Neutrophil (primary cell): Measurements from ENCODE around the gene LBHD2.

Experiments
- H3K27ac ChIP-seq: fragments of 200-600 bp; sonication (generic); 2 replicates; pipeline ENCODE4 v1.5.1; 2016; ENCODE audit warnings: mild to moderate bottlenecking, moderate library complexity
- H3K27me3 ChIP-seq: fragments of 200-600 bp; sonication (generic); 2 replicates; pipeline ENCODE4 v1.6.0; 2016; ENCODE audit warnings: mild to moderate bottlenecking
- H3K36me3 ChIP-seq: fragments of 200-600 bp; sonication (generic); 2 replicates; pipeline ENCODE4 v1.5.1; 2017
- H3K4me1 ChIP-seq, 2 experiments: fragments of 200-600 bp in 1 of 2; sonication (generic) in 1 of 2; 1 replicate in 1 of 2; 2 replicates in 1 of 2; pipeline versions ENCODE4 v1.5.1 to v1.6.1; 2013 to 2016; ENCODE audit warnings: low read depth in 1 of 2, low read length in 1 of 2, mild to moderate bottlenecking in 1 of 2, moderate library complexity in 1 of 2; ENCODE audit not compliant: control insufficient read depth in 1 of 2, insufficient read depth in 1 of 2
- H3K4me3 ChIP-seq, 2 experiments: fragments of 200-600 bp in 1 of 2; sonication (generic) in 1 of 2; 1 replicate in 1 of 2; 2 replicates in 1 of 2; pipeline ENCODE4 v1.5.1; 2013 to 2016; ENCODE audit warnings: low read depth in 1 of 2, low read length in 1 of 2, mild to moderate bottlenecking in 1 of 2, moderate library complexity in 1 of 2
- H3K9me3 ChIP-seq: fragments of 200-600 bp; sonication (generic); 2 replicates; pipeline ENCODE4 v1.5.1; 2016
- TF ChIP-seq, protein P1 (sequence below): fragments of 200-600 bp; sonication (generic); IDR thresholded peaks from 2 replicates; pipeline ENCODE4 v1.5.1; 2016; ENCODE audit warnings: antibody characterized with exemption

Gene LBHD2

DNA sequence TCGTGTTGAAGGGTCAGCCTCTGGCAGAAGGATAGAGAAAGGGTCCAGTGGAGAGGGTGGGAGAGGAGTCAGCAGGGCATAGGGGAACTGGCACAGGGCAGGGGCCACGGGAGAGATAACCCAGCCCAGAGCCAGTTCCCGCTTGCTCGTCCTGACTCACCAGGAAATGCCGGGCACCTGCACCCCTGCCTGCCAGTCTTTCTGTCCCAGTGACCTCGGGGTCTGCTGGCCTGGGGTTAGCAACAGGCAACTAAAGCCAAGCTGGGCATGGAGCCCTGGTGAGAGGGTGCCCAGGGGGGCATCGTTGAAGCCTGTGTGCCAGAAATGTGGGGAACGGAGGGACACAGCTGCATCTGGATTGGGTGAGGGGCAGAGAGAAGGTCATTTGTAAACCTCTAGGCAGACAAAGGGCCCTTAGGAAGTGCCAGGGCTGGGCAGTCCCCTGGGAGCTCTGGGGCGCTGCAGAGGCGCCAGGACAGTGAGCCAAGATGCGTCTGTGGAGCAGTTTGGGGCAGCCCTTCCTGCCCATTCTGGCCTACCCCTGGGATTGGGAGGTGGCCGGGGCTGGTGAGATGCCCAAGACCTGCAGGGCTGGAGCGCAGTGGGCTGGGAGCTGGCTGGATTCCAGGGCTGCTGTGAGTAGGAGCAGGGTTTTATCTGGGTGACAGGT lies 44.8 kb downstream of the LBHD2 start:
- Histone ChIP-seq H3K27me3 (no peaks in the 10 kb centered on the region), H3K36me3 (peaks cover 95% of the 10 kb centered on the region), H3K4me3 (no peak overlapping the region), H3K27ac (peak overlapping the region; percentile 25), H3K9me3 (no peaks in the 10 kb centered on the region), H3K4me1 (peaks cover 19 to 31% of the 10 kb centered on the region in 2 experiments)
- TF ChIP-seq, protein P1, sequence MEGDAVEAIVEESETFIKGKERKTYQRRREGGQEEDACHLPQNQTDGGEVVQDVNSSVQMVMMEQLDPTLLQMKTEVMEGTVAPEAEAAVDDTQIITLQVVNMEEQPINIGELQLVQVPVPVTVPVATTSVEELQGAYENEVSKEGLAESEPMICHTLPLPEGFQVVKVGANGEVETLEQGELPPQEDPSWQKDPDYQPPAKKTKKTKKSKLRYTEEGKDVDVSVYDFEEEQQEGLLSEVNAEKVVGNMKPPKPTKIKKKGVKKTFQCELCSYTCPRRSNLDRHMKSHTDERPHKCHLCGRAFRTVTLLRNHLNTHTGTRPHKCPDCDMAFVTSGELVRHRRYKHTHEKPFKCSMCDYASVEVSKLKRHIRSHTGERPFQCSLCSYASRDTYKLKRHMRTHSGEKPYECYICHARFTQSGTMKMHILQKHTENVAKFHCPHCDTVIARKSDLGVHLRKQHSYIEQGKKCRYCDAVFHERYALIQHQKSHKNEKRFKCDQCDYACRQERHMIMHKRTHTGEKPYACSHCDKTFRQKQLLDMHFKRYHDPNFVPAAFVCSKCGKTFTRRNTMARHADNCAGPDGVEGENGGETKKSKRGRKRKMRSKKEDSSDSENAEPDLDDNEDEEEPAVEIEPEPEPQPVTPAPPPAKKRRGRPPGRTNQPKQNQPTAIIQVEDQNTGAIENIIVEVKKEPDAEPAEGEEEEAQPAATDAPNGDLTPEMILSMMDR: no peak

DNA sequence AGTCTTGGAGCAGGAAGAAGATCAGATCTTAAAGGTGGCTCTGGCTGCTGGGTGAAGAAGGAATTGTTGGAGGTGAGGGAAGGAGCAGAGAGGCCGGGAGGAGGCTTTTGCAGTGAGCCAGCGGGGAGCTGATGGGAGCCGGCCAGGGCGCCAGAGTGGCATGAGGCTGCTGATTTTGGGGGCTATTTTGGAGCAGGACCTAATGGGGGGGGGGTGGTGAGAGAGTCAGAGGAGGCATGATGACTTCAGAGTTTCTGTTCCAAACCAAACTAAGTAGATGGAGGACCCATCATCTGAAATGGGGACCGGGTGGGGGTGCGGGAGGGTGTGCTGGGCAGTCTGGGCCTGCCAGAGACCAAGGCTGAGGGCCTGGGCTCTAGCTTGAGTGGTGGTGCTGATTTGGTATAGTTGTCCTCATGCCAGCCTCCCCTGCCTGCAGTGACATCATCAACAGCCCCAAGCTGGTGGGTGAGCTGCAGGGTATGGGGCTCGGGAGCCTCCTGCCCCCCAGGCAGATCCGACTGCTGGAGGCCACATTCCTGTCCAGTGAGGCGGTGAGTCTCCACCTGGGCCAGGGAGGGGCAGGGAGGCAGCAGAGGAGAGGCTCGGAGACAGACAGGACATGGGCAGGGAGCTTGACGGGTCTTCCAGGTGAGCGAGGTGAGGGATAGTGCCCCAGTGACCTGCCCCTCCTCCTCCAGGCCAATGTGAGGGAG lies 45.4 kb downstream of the LBHD2 start:
- Histone ChIP-seq H3K9me3 (no peaks in the 10 kb centered on the region), H3K27me3 (no peaks in the 10 kb centered on the region), H3K27ac (no peak overlapping the region), H3K4me1 (peaks cover 12 to 26% of the 10 kb centered on the region in 2 experiments), H3K36me3 (peaks cover 97% of the 10 kb centered on the region), H3K4me3 (no peak overlapping the region)
- TF ChIP-seq, protein P1: no peak

DNA sequence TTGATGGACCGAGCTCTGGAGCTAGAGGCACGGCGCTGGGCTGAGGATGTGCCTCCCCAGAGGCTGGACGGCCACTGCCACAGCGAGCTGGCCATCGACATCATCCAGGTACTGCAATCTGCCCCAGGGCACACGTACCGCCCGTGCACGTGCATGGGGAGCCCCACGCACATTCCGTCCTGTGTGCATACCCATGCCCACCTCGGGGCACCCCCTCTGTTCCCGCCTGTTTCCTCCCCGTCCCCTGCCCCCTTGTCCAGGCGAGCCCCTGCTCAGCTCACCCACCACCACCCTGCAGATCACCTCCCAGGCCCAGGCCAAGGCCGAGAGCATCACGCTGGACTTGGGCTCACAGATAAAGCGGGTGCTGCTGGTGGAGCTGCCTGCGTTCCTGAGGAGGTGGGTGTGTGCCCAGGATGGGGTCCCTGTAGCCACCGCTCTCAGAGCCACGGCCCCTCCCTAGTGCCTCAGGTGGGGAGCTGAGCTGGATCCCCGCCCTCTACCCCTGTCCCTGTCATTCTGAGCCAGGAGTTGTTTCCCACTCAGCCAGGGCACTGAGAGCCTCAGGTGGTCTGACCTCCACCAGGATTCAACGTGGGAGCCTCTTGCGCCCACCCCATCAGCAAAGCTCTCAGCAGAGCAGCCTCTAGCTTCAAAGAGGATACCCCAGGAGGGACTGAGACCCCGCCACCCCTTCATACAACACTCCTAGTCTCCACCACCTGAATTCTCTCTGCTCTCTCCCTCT lies 46.2 kb downstream of the LBHD2 start:
- H3K4me3 ChIP-seq: no peak overlapping the region
- peaks cover 97% of the 10 kb centered on the region for H3K36me3 ChIP-seq
- no peak overlapping the region for H3K27ac ChIP-seq
- no peaks in the 10 kb centered on the region for H3K27me3 ChIP-seq
- peaks cover 5 to 19% of the 10 kb centered on the region in 2 experiments for H3K4me1 ChIP-seq
- H3K9me3 ChIP-seq: no peaks in the 10 kb centered on the region
- TF ChIP-seq, protein P1: no peak

DNA sequence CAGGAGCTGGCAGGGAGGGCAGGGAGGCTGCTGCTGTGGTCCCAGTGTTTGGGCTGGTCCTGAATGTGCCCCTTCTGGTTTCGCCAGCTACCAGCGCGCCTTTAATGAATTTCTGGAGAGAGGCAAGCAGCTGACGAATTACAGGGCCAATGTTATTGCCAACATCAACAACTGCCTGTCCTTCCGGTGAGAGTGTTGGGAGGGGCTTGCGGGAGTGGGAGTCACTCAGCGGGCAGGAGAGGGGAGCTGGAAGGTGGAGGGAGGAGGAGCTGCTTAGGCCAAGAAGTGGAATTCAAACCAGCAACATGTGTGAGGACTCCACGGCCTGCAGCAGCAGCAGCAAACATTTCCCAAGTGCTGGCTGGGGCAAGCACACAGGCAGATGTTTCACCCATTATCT lies 47.0 kb downstream of the LBHD2 start:
- H3K4me1 ChIP-seq: peaks cover 0 to 11% of the 10 kb centered on the region in 2 experiments
- H3K36me3 ChIP-seq: peaks cover 97% of the 10 kb centered on the region
- H3K27me3 ChIP-seq: no peaks in the 10 kb centered on the region
- no peaks in the 10 kb centered on the region for H3K9me3 ChIP-seq
- TF ChIP-seq, protein P1: no peak
- no peak overlapping the region for H3K4me3 ChIP-seq
- H3K27ac ChIP-seq: peak overlapping the region; percentile 23

DNA sequence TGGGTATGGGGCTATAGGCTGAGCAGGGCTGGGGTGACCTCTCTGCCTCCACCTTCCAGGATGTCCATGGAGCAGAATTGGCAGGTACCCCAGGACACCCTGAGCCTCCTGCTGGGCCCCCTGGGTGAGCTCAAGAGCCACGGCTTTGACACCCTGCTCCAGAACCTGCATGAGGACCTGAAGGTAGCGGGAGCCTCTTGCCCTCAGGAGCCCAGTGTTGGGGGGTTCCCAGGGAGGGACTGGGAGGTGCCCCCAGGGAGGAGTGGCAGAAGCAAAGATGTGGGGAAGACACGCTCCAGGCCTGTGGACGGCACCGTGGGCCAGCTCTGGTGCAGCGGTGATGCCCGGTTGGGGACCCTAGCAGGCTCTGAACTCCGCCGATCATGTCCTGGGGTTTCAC lies 47.6 kb downstream of the LBHD2 start:
- Histone ChIP-seq H3K4me1 (peaks cover 0 to 10% of the 10 kb centered on the region in 2 experiments), H3K36me3 (peaks cover 97% of the 10 kb centered on the region), H3K4me3 (no peak overlapping the region), H3K27me3 (no peaks in the 10 kb centered on the region), H3K9me3 (no peaks in the 10 kb centered on the region), H3K27ac (peak overlapping the region; percentile 23)
- TF ChIP-seq, protein P1: no peak
